HUDEP-2 (cell line): ENCODE measurements around the gene PLD4.

Source experiments
- DNase-seq, 76 experiments: peaks; one replicate each; lab custom pipeline; 2025; ENCODE audit not compliant: unreplicated experiment in 76 of 76; lab: John Stamatoyannopoulos, UW

Gene PLD4

GRCh38 chr14:104982548-104983230, 58.0 kb downstream of the PLD4 start:
- no peak for DNase-seq
